Fibroblast of skin of right biceps (primary cell): ENCODE results near the gene TMPRSS9.

Experiments used
- DNase-seq: peaks from one replicate; pipeline ENCODE4 v3.0.0-alpha.2; 2013

Gene TMPRSS9

DNA sequence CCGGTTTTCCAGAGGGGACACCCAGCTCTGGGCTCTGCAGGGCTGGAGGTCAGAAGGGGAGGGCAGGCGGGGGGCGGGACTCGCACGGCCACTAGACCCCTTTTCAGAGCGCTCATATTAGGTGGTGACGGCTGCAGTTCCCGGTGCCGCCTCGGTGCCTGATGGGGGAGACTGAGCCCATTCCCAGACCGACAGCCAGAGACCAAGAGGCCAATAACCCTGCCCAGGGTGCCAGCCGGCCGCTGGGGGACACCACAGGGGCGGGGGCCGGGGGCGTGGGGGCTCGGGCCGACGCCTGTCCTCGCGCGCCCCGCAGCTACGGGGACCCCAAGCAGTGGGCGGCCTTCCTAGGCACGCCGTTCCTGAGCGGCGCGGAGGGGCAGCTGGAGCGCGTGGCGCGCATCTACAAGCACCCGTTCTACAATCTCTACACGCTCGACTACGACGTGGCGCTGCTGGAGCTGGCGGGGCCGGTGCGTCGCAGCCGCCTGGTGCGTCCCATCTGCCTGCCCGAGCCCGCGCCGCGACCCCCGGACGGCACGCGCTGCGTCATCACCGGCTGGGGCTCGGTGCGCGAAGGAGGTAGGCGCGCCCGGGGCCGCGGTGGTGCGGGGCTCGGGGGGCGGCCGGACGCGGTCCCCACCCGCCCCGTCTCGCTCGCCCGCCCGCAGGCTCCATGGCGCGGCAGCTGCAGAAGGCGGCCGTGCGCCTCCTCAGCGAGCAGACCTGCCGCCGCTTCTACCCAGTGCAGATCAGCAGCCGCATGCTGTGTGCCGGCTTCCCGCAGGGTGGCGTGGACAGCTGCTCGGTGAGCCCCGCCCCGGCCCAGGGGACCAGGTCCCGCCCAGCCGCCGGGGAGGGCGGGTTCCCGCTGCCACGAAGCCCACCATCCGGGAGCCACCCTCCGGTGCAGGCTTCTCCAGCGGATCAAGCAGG, 64.9 kb downstream of the TMPRSS9 start:
- peak; percentile 82 for DNase-seq

DNA sequence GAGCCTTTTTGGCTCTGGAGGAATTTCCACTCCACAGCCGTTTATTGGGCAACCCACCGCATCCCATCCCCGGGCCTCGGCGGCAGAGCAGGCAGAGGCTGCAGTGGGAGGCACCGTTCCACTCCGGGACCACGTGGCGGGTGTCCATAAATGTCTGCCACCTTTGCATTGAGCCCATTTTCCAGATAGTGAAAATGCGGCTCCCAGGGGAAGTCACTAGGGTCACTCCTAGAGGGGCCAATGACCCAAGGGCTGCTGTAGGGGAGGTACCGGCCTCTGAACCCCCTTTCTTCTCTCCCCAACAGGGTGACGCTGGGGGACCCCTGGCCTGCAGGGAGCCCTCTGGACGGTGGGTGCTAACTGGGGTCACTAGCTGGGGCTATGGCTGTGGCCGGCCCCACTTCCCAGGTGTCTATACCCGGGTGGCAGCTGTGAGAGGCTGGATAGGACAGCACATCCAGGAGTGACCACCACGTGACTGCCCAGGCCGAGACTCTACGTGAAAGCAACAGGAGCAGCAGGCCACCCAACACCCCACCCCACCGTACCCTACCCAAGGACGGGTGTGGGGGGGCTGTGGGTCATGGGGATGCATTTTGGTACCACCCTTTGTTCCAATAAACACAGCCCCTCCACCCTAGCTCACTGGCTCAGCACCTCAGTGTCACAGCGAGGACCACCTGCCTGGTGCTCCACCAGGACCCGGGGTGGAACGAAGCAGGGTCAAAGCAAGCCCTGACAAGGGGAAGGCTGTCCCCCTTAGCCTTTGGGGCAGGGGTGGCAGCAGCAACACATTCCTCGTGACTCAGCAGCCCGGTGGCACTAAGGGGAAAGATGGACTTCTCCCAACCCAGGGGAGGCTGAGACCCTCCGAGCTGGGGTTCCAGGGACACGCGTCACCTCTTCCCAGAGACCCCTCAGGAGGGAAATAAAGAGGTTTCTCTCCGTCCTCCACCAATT, 65.8 kb downstream of the TMPRSS9 start:
- DNase-seq = no peak

DNA sequence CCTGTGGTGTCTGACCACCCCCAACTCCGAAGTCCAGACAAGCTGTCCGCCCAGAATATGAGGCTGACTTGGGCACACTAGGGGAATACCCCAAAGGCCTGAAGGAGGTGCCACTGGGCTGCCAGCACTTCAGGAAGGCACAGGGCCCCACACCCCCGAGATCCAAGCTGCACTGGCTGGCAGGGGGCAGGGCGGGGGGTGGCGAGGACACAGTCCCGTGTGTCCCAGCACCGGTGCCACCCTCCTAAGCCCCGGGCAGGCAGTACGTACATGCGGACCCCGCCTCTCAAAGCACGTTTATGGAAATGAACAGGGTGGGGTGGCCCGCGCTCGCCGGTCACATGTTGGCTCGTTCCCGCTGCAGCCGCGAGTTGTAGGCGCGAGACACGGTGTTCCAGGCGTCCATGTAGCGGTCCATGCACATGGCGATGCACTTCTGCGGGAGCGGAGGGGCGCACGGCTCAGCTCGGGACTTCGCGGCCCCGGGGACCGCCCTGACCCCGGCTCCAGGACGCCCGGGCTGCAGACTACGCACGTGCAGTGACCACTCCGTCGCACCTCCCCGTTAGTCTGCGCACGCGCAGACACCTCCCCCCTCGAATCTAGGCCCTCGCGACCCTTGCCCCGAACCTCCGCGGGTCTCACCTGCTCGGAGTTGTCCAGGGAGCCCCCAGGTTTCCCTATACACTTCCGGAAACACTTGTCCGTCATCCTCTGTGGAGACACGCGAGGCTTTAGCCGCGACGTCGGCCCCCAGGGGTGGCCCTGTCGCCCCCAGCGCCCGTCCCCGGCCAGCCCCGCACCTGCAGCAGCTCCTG, 66.8 kb downstream of the TMPRSS9 start:
- DNase-seq = peak; percentile 46

- peak; percentile 95 for DNase-seq
Measured at GRCh38 chr19:2427429-2428320, 67.6 kb downstream of the TMPRSS9 start, which contains the start of gene TIMM13. Gene TIMM13, minus strand, starts transcription at chr19:2427586. Its CDS starts 53 bp downstream, at chr19:2427533.

- DNase-seq = peak; percentile 19
Measured at GRCh38 chr19:2428321-2428690, 68.2 kb downstream of the TMPRSS9 start.

- no peak for DNase-seq
Measured at GRCh38 chr19:2428756-2429711, 69.0 kb downstream of the TMPRSS9 start.

GRCh38 chr19:2429917-2430535, 70.0 kb downstream of the TMPRSS9 start:
- no peak for DNase-seq

GRCh38 chr19:2431318-2432055, 71.4 kb downstream of the TMPRSS9 start:
- DNase-seq = no peak

GRCh38 chr19:2432131-2432848, 72.2 kb downstream of the TMPRSS9 start:
- no peak for DNase-seq

DNA sequence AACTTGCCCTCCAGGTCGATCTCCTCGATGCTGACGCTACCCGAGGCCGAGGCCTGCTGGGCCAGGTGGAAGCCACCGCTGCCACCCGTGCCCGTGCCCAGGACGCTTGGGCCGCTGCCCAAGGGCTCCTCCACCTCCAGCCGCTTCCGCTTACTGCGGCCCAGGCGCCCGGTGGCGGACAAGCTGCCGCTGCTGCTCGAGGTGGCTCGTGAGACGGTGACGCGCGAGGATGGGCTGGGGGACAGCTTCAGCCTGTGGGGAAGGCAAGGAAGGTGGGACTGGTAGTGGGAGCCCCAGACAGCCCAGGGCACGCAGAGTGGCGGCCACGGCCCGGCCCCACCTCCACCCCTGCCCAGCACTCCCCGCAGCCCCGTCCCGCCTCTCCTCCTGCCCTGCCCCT, 73.8 kb downstream of the TMPRSS9 start:
- no peak for DNase-seq

GRCh38 chr19:2434267-2434666, 74.2 kb downstream of the TMPRSS9 start:
- no peak for DNase-seq

DNA sequence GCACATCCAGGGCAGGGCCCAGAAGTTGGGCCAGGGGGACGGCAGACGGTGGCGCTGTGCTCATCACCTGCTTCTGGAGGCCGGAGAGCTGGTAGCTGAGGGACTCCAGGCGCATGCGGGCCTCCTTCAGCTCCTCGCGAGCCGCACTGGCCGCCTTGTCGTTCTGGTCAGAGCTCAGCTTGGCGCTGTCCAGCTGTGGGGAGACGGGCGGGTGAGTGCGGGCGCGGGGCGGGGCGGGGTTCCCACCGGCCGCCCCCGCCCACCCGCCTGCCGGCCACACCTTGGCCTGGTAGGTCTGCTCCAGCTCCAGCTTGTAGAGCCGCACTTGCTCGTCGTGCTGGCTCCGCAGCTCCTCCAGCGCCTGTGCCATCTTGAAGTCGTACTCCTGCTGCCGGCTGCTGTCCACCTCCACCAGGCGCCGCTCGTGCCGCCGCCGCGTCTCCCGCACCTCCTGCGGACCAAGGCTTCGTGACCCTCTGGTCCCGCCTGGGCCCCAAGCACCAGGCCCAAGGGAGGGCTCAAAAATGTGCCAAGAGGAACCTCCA, 74.7 kb downstream of the TMPRSS9 start:
- DNase-seq = no peak

- no peak for DNase-seq
Measured at GRCh38 chr19:2436384-2436783, 76.3 kb downstream of the TMPRSS9 start.

DNA sequence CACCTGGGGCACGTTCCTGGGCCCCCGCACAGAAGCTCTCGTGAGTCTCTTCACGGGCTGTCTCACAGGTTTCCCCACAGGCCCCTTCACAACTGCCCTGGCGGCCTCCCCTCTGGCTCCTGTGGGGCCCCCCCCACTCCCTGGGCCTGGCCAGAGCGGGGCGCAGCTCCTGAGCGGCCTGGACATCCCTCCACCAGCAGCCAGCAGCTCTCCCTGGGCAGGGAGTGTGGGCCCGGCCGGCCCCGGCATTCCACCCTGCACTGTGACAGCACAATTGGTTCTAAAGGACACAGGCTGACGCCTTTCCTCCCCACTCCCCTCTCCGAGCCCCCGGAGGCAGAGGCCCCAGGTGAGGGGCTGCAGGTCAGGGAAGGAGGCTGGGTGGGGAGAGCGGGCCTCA, 76.9 kb downstream of the TMPRSS9 start:
- no peak for DNase-seq

GRCh38 chr19:2438178-2438577, 78.1 kb downstream of the TMPRSS9 start:
- no peak for DNase-seq

- no peak for DNase-seq
Measured at GRCh38 chr19:2440515-2440914, 80.5 kb downstream of the TMPRSS9 start.

DNA sequence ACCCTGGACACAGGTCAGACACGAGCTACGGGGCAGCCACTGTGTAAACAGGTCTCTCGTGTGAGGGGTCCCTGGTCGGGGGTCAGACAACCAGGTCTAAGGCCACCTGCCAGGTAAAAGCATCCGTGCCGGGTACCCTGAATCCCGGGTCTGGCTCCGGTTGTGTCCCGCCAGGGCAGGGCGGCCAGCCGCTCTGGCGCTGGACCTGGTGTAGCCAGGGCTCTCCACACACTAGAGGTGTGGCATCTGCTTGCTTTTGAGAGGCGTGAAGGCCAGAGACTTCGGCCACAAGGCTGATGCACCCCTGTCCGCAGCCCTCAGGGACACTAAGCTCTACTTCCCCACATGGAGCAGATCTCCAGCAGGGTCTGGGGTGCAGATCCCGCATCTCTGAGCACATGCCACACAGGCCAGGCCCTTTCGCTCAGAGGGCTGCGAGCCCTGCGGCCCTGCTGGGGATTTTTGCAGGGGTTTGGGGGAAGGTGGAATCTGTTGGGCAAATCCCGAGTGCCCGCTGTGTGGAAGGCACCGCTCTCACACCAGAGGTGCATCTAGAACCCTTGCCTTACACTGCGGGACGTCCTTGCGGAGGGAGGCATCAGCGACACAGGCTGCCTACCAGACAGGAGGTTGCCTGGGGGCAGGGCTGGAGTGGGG, 81.2 kb downstream of the TMPRSS9 start:
- no peak for DNase-seq
